Kidney epithelial cell (primary cell): ENCODE results near the gene EIF2B2. TPM values are rescaled to one million over a fixed set of nuclear protein-coding genes. Genes with fewer than 3 reads are reported as not detected.

ENCODE experiments used
- DNase-seq: peaks from one replicate; pipeline ENCODE4 v3.0.0-alpha.2; 2010; ENCODE audit warnings: low read depth
- H3K27me3 ChIP-seq: 2 replicates; pipeline ENCODE4 v1.6.0; 2011; ENCODE audit warnings: low read length; ENCODE audit not compliant: control insufficient read depth, insufficient read depth
- H3K36me3 ChIP-seq: 2 replicates; pipeline ENCODE4 v1.5.1; 2011; ENCODE audit warnings: low read length; ENCODE audit not compliant: control insufficient read depth, insufficient read depth
- H3K4me3 ChIP-seq: 2 replicates; pipeline ENCODE4 v1.5.1; 2011; ENCODE audit warnings: low read depth, mild to moderate bottlenecking, control low read depth, low read length
- total RNA-seq: library from RNA; depleted of rRNA; stranded (reverse); fragments of >200 nt; gene quantifications from 2 replicates; pipeline ENCODE4 v1.2.3, GENCODE V29; 2015
- TF ChIP-seq, protein P1 (sequence below): IDR thresholded peaks from 2 replicates; pipeline ENCODE4 v1.5.1; 2011; ENCODE audit warnings: mild to moderate bottlenecking, moderate library complexity, low read length, control low read depth, inconsistent platforms; ENCODE audit not compliant: insufficient read depth, poor library complexity, severe bottlenecking

The EIF2B2 gene
- total RNA-seq, 1 donor from 2014 or later: 78.6 TPM

DNA sequence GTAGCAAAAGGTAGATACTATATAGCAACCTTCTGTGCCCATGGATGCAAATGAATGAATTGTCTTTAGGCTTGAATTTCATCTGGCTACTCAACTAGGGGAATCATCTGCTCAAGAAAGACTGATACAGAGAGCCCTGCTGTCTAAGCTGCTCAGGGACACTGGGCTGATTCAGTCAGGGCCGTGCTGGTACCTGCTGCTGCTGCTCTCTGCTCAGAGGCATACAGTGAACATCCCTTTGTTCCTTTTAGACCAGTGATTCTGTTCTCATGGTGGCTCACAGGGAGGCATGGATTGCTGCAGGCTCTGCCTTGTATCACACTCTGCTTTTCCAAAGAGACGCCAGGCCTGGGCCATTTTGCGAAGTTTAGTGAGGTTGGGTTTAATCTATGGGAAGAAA lies 14.1 kb downstream of the EIF2B2 start:
- Histone ChIP-seq H3K27me3 (no peaks in the 10 kb centered on the region), H3K36me3 (no peaks in the 10 kb centered on the region), H3K4me3 (no peak overlapping the region)
- TF ChIP-seq, protein P1, sequence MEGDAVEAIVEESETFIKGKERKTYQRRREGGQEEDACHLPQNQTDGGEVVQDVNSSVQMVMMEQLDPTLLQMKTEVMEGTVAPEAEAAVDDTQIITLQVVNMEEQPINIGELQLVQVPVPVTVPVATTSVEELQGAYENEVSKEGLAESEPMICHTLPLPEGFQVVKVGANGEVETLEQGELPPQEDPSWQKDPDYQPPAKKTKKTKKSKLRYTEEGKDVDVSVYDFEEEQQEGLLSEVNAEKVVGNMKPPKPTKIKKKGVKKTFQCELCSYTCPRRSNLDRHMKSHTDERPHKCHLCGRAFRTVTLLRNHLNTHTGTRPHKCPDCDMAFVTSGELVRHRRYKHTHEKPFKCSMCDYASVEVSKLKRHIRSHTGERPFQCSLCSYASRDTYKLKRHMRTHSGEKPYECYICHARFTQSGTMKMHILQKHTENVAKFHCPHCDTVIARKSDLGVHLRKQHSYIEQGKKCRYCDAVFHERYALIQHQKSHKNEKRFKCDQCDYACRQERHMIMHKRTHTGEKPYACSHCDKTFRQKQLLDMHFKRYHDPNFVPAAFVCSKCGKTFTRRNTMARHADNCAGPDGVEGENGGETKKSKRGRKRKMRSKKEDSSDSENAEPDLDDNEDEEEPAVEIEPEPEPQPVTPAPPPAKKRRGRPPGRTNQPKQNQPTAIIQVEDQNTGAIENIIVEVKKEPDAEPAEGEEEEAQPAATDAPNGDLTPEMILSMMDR: no peak
- no peak for DNase-seq

DNA sequence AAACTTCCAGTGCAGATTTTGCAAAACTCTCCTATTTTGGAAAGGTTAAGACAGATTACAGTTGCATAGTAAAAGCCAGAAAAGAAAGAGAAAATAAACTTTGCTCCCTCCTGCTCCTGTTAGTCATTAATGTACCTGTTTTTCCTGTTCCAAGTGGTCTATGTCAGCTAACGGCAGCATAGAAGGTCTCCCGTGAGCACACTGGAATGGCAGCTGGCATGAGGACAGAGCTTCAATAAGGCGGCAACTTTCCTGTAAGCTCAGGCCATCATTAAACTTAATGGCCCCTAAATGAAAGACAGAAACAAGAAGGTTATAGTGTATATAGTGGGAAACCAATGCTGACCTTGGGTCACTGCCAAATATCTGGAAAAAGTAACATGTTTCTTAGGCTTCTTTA lies 16.0 kb downstream of the EIF2B2 start:
- no peak overlapping the region for H3K4me3 ChIP-seq
- DNase-seq: no peak
- no peaks in the 10 kb centered on the region for H3K36me3 ChIP-seq
- H3K27me3 ChIP-seq: no peaks in the 10 kb centered on the region
- TF ChIP-seq, protein P1: no peak

- H3K36me3 ChIP-seq: peaks cover 2% of the 10 kb centered on the region
- DNase-seq: no peak
- no peaks in the 10 kb centered on the region for H3K27me3 ChIP-seq
- H3K4me3 ChIP-seq: no peak overlapping the region
- TF ChIP-seq, protein P1: peak; percentile 48
Measured at GRCh38 chr14:75022655-75023054, 19.9 kb downstream of the EIF2B2 start.

DNA sequence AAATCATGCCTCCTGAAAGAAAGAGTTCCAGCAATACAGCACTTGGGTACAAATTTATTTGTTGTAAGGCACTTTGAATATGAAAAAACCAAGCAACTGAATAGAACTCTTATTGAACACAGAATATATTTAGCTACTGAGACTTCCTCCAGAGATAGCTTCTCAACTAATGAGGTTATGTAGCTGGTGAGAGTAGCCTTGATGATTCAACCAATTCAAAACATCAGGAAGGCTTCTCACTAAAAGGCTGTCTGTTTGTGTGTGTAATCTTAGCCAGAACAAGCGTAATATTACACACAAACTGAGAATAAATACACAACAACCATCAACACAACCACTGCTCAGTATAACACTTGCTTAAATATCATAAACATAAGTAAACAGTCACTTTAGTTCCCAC lies 20.4 kb downstream of the EIF2B2 start:
- H3K27me3 ChIP-seq: no peaks in the 10 kb centered on the region

DNA sequence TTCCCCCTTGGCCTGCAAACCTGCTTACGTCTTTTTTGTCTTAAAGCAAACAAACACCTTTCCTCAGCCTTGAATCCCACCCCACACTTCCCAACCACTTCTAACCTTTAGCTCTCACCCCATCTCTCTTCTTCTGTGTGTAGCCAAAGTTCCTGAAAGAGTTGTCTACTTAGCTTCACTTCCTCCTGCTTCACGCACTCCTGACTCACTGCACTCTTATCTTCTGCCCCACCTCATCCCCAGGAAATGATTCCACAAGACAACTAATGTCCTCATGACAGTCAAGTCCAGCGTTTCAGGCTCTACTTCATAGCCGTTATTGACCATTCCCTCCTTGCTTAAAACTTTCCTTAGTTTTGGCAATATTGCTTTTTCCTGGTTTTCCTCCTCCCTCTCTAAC lies 22.4 kb downstream of the EIF2B2 start:
- no peak overlapping the region for H3K4me3 ChIP-seq
- no peak for DNase-seq
- no peaks in the 10 kb centered on the region for H3K27me3 ChIP-seq
- TF ChIP-seq, protein P1: no peak
- H3K36me3 ChIP-seq: peaks cover 2% of the 10 kb centered on the region

More for the DNA sequence above, 20.4 kb downstream of the EIF2B2 start:
- H3K4me3 ChIP-seq: no peak overlapping the region
- H3K36me3 ChIP-seq: peaks cover 2% of the 10 kb centered on the region
- TF ChIP-seq, protein P1: no peak
- DNase-seq: no peak

DNA sequence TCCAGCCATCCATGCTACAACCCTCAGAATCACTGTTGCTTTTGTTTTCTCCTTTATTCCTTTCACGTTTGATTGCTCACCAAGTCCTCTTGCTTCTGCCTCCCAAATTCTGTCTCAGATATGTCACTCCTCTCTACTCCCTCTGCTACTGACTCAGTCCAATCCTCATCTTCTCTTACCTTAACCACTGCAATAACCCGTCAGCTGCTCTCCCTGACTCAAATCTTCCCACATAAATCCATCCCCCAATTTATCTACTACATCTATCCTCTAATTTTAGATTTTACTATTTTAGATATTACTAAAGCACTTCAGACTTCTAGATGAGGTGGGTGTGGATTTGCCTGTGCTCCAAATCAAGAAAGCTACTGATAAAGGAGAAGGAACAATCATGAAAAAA lies 23.2 kb downstream of the EIF2B2 start:
- peaks cover 2% of the 10 kb centered on the region for H3K36me3 ChIP-seq
- no peaks in the 10 kb centered on the region for H3K27me3 ChIP-seq
- H3K4me3 ChIP-seq: no peak overlapping the region
- TF ChIP-seq, protein P1: no peak
- no peak for DNase-seq
